K562 (cell line): ENCODE data around the gene TAS1R3. TPM values are rescaled to one million over a fixed set of nuclear protein-coding genes. Genes with fewer than 3 reads are reported as not detected.

ENCODE experiments used
- ATF3 ChIP-seq, 2 experiments: fragments of 450-650 bp in 1 of 2; sonication (generic) in 1 of 2; formaldehyde crosslinking in 1 of 2; IDR thresholded peaks in 1 of 2; conservative IDR thresholded peaks in 1 of 2; 2 replicates each; pipeline versions ENCODE4 v1.6.1 to v1.8.1; 2016 to 2023; ENCODE audit warnings: mild to moderate bottlenecking in 2 of 2, moderate library complexity in 2 of 2, inconsistent platforms in 1 of 2, missing genetic modification reagents in 1 of 2
- ETS1 ChIP-seq: conservative IDR thresholded peaks from 2 replicates; pipeline ENCODE4 v1.6.1; 2011; ENCODE audit warnings: low read depth, mild to moderate bottlenecking, low read length; ENCODE audit not compliant: control insufficient read depth
- GATAD2A ChIP-seq: fragments of 450-650 bp; IDR thresholded peaks from 2 replicates; pipeline ENCODE4 v1.6.1; 2017
- KLF10 ChIP-seq: fragments of 250-450 bp; sonication (Bioruptor Pico); IDR thresholded peaks from 2 replicates; pipeline ENCODE4 v1.6.1; 2021; ENCODE audit warnings: matching md5 sums
- REST ChIP-seq, 2 experiments: fragments of 450-650 bp; formaldehyde crosslinking in 1 of 2; IDR thresholded peaks; 2 replicates each; pipeline versions ENCODE4 v1.4.0 to v1.6.1; 2014 to 2020; ENCODE audit warnings: mild to moderate bottlenecking in 2 of 2, borderline replicate concordance in 1 of 2, low read depth in 1 of 2
- SMARCE1 ChIP-seq: fragments of 450-650 bp; IDR thresholded peaks from 2 replicates; pipeline ENCODE4 v1.7.1; 2016; ENCODE audit warnings: mild to moderate bottlenecking
- TFAP4 ChIP-seq: sonication (generic); formaldehyde crosslinking; IDR thresholded peaks from 2 replicates; pipeline ENCODE4 v1.8.0; 2022; ENCODE audit warnings: missing genetic modification reagents, mild to moderate bottlenecking, moderate library complexity, borderline replicate concordance
- TSC22D4 ChIP-seq: fragments of 450-650 bp; IDR thresholded peaks from 2 replicates; pipeline ENCODE4 v1.6.1; 2016; ENCODE audit warnings: missing genetic modification characterization, missing biosample characterization, control low read depth
- polyA plus RNA-seq, 8 experiments: library from polyadenylated mRNA; depleted of rRNA in 4 of 8; stranded (reverse) in 5 of 8; unstranded in 3 of 8; fragments of >200 nt; fragmentation: Nextera tagmentation in 2 of 8; fragmentation: Illumina TruSeq in 1 of 8; extraction: Ambion mirVana in 2 of 8; extraction: Trizol in 1 of 8; gene quantifications; 2 replicates each; pipeline versions ENCODE4 v1.2.1 to v1.2.3, GENCODE V29; 2011 to 2014; ENCODE audit warnings: inconsistent platforms in 1 of 8, missing spikeins in 1 of 8
- total RNA-seq, 7 experiments: library from RNA; depleted of rRNA in 6 of 7; stranded (reverse); fragments of >200 nt in 6 of 7; fragmentation: Illumina TruSeq in 2 of 7; extraction: Trizol in 2 of 7; gene quantifications; 2 replicates each; pipeline versions ENCODE4 v1.2.1 to v1.2.3, GENCODE V29; 2011 to 2021; ENCODE audit warnings: low replicate concordance in 1 of 7

Gene TAS1R3
- total and polyA plus RNA-seq, 9 of the 15 experiments (the other 6 are each of a cell fraction or from before 2014, with no cell fraction given): 0.07 to 0.13 TPM; not detected in 7

GRCh38 chr1:1344655-1345361 is 13.7 kb downstream of the TAS1R3 start (continued):
- TF ChIP-seq ATF3 (IDR thresholded peaks at IDR 0.05) (peak; percentile 94), ATF3 (CRISPR knock-in tag; conservative IDR thresholded peaks at IDR 0.05) (no peak), REST (IDR thresholded peaks at IDR 0.05; ENCODE audit: borderline replicate concordance) (no peak), REST (CRISPR knock-in tag; IDR thresholded peaks at IDR 0.05; ENCODE audit: low read depth) (no peak), TSC22D4 (tag) (peak; percentile 86; the same call in 1 of the 2 replicates), SMARCE1 (peak; percentile 43; the same call in 1 of the 2 replicates), TFAP4 (peak; percentile 31; the same call in 1 of the 2 replicates), ETS1 (no peak), GATAD2A (no peak), KLF10 (CRISPR knock-in tag) (no peak)
